Astrocyte of the cerebellum (primary cell): ENCODE results near the gene TNRC6A.
A peak's percentile ranks its signal among the peaks of the same experiment; 100 is the strongest.

Source experiments
- DNase-seq: peaks from one replicate; pipeline ENCODE4 v3.0.0-alpha.2; 2011; ENCODE audit warnings: low read depth
- H3K4me3 ChIP-seq: 2 replicates; pipeline ENCODE4 v1.5.1; 2011; ENCODE audit warnings: mild to moderate bottlenecking, low read depth, low read length, moderate library complexity
- CTCF ChIP-seq: IDR thresholded peaks from 2 replicates; pipeline ENCODE4 v1.5.1; 2012; ENCODE audit warnings: low read length, low read depth, moderate library complexity, mild to moderate bottlenecking; ENCODE audit errors: missing control alignments
- in situ Hi-C: cut with HindIII; loops from 2 replicates; pipeline ENCODE4 v1.10.0; 2017; ENCODE audit warnings: low sequenced_read_pairs

The TNRC6A gene

GRCh38 chr16:24815021-24815420 is 85.6 kb downstream of the TNRC6A start:
- DNase-seq, result no peak
- TF ChIP-seq CTCF, result no peak
- H3K4me3 ChIP-seq, result no peak overlapping the region
- in situ Hi-C loops, result no loop called here

GRCh38 chr16:24816688-24817087 is 87.2 kb downstream of the TNRC6A start:
- TF ChIP-seq CTCF, result no peak
- in situ Hi-C loops, result no loop called here
- H3K4me3 ChIP-seq, result no peak overlapping the region
- no peak for DNase-seq

GRCh38 chr16:24819462-24820040 is 90.1 kb downstream of the TNRC6A start:
- TF ChIP-seq CTCF, result no peak
- peak; percentile 31 for DNase-seq
- in situ Hi-C loops, result loop anchor here (10.0 kb wide), 1 partner anchor 115 kb away; no protein-coding TSS in a partner anchor
- H3K4me3 ChIP-seq, result no peak overlapping the region

- no peak overlapping the region for H3K4me3 ChIP-seq
- no peak for DNase-seq
- TF ChIP-seq CTCF, result no peak
- in situ Hi-C loops, result loop anchor here (10.0 kb wide), 1 partner anchor 114 kb away; no protein-coding TSS in a partner anchor
Observed at GRCh38 chr16:24820522-24820921, 91.1 kb downstream of the TNRC6A start.

- TF ChIP-seq CTCF, result no peak
- in situ Hi-C loops, result loop anchor here (10.0 kb wide), 1 partner anchor 114 kb away; no protein-coding TSS in a partner anchor
- no peak for DNase-seq
- H3K4me3 ChIP-seq, result no peak overlapping the region
Observed at GRCh38 chr16:24821129-24821528, 91.7 kb downstream of the TNRC6A start.

- no peak for DNase-seq
- no peak overlapping the region for H3K4me3 ChIP-seq
- TF ChIP-seq CTCF, result no peak
- in situ Hi-C loops, result loop anchor here (10.0 kb wide), 1 partner anchor 112 kb away; no protein-coding TSS in a partner anchor
Observed at GRCh38 chr16:24822542-24822941, 93.1 kb downstream of the TNRC6A start.

GRCh38 chr16:24822974-24823373 is 93.5 kb downstream of the TNRC6A start:
- DNase-seq, result no peak
- in situ Hi-C loops, result loop anchor here (10.0 kb wide), 1 partner anchor 112 kb away; no protein-coding TSS in a partner anchor
- no peak for TF ChIP-seq CTCF
- H3K4me3 ChIP-seq, result no peak overlapping the region
